GM19099 (cell line): ENCODE data around the gene AP5Z1.

Source experiments
- POLR2A ChIP-seq: IDR thresholded peaks from 3 replicates; pipeline ENCODE4 v1.6.1; 2011; ENCODE audit warnings: low read depth; ENCODE audit not compliant: insufficient read length; ENCODE audit errors: extremely low read depth

AP5Z1 gene, protein sequence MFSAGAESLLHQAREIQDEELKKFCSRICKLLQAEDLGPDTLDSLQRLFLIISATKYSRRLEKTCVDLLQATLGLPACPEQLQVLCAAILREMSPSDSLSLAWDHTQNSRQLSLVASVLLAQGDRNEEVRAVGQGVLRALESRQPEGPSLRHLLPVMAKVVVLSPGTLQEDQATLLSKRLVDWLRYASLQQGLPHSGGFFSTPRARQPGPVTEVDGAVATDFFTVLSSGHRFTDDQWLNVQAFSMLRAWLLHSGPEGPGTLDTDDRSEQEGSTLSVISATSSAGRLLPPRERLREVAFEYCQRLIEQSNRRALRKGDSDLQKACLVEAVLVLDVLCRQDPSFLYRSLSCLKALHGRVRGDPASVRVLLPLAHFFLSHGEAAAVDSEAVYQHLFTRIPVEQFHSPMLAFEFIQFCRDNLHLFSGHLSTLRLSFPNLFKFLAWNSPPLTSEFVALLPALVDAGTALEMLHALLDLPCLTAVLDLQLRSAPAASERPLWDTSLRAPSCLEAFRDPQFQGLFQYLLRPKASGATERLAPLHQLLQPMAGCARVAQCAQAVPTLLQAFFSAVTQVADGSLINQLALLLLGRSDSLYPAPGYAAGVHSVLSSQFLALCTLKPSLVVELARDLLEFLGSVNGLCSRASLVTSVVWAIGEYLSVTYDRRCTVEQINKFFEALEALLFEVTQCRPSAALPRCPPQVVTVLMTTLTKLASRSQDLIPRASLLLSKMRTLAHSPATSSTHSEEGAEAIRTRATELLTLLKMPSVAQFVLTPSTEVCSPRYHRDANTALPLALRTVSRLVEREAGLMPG

DNA sequence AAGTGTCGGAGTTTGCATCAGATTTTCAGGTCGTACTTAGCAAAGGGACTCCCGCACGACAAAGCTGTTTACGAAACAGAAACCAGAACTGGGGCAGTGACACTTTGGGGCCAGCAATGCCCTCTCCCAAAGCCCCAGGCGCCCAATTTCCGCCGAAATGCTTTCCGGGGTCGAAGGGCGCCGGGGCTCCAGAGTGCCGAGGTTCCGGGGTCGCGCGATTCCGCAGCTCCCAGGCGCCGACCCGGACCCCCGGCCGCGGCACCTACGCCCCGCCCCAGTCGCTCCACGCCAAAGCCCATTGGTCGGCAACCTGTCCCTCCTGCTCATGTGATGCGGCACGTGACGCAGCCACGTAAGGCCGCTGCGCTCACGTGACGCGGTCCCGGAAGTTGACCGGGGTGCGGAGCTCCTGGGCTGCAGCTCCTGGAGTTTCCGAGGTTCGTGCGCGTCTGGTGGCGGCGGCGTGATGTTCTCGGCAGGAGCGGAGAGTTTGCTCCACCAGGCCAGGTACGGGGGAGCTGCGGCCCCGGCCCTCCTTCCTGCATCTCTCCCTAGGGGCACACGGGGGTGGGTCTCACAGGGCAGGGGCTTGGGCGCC, at the start of gene AP5Z1:
TSS of gene AP5Z1 (plus strand) at position 374 of the 598 bp plus-strand sequence. CDS start at position 467, 93 bp downstream.
- peak; percentile 93 for TF ChIP-seq POLR2A

DNA sequence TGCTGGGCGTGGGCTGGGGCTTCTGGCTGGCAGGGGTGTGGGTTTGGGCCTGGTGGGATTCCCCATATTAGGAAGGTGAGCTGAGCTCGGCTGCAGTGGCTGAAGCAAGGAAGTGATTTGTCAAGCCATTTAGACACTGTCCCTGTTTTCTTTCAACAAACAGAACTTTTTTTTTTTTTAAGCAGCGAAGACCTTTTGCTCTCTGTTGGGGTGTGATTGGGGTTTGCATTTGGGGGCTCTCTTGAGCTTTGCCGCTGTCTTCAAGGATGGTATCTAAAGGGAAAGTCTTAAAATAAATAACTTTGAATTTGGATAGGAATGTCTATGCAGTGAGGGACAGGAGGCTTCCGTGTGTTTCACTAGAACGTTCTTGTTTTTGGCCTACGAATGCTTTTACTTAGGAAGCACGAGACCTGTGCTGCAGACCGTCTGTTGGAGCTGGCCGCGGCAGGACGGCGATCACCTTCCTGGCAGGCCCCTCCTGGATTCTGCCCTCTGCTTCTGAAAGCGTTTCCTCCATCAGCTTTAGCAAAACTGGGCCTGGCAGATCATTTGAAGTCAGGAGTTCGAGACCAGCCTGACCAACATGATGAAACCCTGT, 49.5 kb upstream of the AP5Z1 start:
- TF ChIP-seq POLR2A = no peak

DNA sequence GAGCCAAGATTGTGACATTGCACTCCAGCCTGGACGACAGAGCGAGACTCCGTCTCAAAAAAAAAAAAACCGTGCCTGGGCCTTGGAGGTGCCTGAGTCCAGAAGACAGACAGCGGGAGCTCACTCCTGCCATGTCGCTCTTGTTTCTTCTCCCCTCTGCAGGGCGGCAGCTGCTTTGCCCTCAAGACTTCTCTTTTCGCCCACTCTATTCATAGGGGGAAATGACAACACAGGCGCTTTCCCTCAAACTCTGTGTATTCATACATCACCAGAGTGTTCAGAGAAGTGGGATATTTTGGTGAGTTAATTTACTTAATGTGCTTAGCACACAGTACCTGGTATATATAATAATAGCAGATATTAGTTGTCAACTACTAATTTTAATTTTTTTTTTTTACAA, 48.9 kb upstream of the AP5Z1 start:
- no peak for TF ChIP-seq POLR2A

DNA sequence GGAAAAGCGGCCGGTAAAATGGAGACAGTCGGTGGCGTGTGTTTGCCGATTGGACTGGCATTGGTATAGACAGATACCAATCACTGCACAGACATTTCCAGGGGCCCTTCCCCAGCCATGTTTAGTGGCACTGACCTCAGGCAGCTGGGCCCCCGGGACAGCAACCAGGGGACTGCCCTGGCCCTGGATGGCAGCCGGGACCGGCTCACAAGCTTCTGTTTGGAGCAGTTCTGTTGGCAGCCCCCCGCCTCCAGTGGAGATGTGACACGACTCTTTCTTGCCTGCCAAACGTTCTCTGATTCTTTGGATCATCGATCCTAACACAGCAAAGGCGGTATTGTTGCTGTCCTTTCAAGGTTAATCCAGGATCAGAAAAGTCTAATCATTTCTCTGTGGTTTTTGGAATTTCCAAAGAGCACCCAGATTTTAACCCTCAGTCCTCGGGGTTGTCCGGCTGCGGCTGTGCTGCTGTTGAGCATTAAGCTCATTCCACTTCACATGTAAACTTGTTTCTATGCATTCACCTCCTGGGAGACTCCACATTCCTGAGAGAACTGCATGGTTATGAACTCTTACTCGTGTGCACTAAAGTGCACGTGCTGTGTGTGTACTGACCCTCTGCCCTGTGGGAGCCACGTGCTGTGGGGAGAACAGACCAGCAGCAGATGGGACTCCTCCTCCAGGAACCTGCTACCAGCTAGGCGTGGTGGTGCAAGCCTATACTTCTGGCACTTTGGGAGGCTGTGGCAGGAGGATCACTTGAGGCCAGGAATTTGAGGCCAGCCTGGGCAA, 47.3 kb upstream of the AP5Z1 start:
- TF ChIP-seq POLR2A = no peak

DNA sequence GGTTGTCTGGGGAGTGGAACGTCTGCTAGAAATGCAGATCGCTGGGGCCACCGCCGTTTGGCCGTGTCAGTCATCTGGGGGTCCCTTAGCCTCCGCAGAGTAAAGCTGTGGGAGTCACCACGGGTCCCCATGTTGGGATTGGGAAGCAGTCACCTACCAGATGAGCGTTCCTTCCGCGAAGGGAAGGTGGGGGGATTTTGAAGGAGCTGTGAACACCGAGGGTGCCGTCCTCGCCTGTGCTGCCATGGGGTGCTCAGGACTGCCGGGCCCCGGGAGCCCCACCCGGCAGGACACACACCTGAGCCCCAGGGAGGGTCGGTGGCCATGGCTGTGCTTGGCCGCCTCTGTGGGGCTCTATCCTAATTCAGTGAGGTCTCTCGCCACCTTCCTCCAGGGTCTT, 46.2 kb upstream of the AP5Z1 start:
- TF ChIP-seq POLR2A = no peak

DNA sequence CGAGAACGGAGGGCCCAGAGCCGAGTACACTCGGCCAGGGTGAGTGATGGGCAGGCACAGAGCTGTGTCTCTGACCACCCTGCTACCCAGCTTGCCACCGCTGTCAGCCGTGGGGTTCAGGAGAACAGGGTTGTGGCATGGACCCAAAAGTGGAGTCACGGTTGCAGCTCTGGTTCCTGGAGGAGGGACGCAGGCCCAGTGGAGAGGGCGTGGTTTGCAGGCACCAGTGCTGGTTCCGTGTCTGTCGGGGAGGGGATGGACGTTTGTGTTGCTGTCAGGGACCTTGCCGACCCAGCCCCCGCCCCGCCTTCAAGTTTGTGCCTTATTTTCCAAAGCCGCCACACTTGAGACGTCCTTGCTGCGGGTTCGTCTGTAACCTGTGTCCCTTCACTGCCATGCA, 45.1 kb upstream of the AP5Z1 start:
- no peak for TF ChIP-seq POLR2A

DNA sequence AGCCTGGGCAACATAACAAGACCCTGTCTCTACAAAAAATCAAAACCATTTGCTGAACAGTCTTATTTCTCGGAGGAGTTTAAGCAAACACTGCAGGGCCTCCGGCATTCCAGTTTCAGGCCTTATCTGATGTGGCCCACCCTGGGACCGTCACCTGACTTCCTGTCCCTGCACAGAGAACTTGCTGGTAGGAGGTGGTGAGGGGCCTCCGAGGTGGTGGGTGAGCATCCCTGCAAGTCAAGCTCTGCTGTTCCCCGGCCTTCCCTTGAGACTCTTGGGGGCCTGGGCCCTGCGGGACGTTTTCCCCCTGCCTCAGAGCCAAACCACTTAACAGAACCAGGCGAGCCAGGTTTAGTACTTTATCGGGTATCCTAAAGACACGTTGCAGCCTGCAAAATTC, 44.5 kb upstream of the AP5Z1 start:
- TF ChIP-seq POLR2A = no peak

DNA sequence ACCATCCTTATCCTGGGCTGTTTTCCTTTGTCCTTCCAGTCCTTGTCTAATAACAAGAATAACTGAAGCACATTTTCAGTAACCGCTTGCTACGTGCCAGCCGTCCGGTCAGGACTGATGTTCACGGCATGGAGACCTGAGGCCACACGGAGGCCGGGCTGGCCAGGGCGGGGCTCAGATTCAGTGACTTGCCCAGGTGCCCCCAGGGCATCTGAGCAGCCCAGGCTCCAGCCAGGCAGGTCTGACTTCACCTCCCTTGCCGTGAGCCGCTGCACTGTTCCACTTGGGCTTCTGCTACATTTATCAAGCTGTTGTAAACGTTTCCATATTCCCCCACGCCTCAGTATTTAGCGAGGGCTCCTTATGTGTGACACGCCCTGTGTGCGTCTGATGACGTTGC, 43.6 kb upstream of the AP5Z1 start:
- TF ChIP-seq POLR2A = no peak

DNA sequence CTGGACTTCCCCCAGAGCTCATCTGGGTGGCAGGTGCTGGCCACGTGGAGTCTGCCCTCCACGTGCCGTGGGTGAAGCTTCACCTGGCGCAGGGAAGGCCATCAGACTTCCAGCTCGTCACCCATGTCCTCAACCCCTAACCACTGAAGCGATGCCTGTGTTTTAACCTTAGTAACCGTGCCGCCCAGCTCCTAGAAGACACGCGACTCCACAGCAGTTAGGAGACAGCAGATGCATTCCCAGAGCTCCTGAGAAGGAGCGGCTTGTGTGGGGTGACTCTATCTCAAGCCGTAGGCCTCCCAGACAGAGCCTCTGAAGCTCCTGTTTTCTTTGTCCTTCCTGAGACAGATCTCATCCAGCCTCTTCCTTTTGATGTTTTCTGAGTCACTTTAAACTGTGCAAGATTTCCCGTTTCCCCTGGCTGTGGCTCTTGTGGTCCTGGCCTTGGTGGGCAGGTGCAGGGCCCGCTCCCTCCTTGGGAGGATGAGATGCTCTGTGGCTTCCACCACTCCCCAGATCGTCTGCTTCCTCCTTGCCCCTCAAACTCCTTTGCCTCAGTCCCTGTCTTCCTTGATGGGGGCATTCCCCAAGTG, 41.4 kb upstream of the AP5Z1 start:
- TF ChIP-seq POLR2A = no peak

DNA sequence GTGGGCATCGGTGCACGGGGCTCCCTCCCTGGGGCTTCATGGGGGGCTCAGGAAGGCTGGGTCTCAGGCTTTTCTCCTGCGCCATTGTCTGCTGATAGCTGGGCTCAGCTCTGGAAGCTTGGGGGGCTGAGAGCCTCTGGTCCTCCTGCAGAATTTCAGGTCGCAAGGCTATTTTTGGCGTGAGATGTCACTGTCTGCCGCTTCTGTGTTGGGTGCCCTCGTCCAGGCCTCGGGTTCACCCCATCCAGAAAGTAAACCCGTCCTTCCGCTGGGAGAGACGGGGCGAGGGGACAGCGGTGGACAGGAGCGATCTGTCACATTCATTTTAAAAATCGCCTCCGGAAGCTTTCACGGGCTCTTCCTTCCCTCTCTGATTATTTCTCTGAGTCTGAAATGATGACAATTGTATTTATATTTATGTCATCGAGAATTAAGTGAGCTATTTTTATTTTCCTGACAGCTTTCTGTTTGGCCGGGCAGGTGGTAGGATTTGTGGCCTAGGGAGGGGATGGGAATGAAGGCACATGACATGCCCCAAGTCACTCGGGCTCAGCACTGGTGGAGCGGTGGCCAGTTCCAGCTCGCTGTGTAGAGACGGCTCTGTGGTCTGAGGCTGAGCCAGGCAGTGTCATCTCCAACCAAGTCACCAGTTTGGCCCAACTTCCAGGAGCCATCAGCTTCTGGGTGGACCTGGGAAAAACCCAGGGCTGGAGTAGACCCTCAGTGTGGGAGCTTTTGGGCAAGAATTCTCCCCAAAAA, 40.7 kb upstream of the AP5Z1 start:
- TF ChIP-seq POLR2A = no peak

DNA sequence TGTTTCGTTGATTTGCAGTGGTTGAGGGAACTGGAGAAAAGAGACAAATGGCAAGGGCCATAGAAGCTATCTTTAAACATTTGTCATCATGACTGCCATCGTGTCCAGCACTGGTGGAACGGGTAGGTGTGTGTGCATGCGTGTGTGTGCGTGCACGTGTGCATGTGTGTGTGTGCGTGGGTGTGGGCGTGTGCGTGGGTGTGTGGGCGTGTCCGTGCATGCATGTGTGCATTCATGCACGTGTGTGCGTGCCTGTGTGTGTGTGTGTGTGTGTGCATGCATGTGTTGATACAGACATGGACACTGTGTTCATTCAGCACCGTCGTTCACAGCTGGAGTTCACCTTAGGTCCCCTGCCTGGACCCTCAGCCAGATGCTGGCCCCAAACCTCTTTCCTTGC, 38.1 kb upstream of the AP5Z1 start:
- TF ChIP-seq POLR2A = no peak

DNA sequence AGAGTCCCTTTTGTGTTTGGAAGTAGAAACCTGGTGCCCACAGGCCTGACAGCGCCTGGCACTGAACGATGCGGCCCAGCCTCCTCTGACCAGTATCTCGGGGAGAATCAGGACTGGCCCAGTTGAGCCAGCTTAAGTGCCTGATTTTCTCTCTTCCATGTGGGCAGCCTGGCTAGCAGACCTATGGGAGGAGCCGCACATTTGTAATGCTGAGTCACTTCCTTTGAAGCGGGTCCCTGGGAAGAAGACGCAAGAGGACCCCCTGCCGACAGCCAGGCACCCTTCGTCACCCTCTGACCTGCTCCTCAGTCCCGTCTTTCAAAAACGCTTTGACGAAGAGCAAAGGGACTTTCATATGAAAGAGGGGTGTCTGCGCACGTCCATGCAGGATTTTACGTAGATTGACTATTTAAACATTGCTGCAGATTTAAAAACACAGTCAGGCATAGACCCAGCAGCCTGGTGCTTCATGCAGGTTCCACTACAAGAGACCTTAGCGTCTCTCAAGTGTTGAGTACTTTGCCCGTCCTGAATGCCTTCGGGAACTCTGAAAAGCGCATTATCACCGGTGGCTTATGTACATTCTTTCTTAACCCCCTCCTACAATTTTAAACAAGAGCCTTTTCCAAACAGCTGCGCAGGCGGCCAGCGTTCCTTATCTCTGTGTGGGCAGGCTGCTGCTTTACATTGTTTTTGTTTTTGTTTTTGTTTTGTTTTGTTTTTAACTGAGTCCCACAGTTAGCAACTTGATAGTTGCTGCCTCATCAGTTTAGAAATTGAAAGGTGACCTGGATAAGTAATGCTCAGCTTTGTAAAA, 36.5 kb upstream of the AP5Z1 start:
- TF ChIP-seq POLR2A = no peak

DNA sequence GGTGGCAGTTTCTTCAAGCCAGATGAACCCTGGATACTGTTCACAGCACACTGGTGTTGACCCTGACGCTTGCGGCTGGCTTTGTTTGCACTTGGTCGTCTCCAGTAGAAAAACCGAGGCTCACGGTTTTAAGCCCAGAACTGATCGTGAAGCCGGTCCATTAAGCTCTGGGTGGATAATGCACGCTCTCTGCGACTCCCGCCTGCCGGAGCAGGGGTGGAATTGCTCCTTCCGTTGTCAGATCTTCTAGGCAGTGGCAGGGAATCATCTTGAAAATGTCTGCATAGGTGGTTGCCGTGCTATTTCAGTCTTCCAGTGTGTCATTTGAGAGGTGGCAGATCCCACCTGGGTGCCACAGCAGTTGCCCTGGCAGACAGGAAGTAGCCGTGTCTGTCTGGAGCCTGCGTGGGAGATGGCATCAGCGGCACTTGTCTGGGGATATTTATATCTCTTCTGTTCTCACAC, 35.9 kb upstream of the AP5Z1 start:
- TF ChIP-seq POLR2A = no peak

DNA sequence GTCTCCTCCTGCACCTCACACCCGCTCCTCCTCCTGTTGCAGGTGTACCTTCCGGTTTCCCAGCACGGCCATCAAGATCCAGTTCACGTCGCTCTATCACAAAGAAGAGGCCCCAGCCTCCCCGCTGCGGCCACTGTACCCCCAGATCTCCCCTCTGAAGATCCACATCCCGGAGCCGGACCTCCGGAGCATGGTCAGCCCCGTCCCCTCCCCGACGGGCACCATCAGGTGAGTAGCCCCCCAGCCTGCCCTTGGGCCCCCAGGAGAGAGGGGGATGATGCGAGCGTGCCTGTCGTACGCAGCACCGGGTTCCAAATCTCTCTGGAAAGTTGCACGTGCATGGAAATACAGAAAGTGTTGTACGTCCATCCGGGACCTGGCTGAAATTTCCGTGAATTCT, 34.6 kb upstream of the AP5Z1 start:
- no peak for TF ChIP-seq POLR2A
